ENCODE data around the gene MIA2.
"Not testable (repeated sequence)": the region's sequence is repeated elsewhere in the genome, so short reads cannot be mapped to it uniquely, and the experiment has no call there.

Gene MIA2

GRCh38 chr14:39339003-39339402, 105.3 kb downstream of the MIA2 start:
- DNase-seq (ENCODE audit: low read depth): no peak

DNA sequence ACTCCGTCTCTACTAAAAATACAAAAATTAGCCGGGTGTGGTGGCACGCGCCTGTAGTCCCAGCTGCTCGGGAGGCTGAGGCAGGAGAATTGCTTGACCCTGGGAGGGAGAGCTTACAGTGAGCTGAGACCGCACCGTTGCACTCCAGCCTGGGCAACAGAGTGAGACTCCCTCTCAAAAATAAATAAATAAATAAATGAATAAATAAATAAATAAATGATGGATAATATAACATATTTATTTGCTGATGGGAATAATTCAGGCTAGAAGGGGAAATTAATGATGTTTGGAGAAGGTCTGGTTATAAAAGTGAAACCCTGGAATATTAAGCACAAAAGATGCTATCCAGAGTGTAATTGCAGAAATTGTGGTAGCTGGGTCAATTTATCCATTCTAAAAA, 107.4 kb downstream of the MIA2 start:
- not testable (repeated sequence) for DNase-seq (ENCODE audit: low read depth)

DNA sequence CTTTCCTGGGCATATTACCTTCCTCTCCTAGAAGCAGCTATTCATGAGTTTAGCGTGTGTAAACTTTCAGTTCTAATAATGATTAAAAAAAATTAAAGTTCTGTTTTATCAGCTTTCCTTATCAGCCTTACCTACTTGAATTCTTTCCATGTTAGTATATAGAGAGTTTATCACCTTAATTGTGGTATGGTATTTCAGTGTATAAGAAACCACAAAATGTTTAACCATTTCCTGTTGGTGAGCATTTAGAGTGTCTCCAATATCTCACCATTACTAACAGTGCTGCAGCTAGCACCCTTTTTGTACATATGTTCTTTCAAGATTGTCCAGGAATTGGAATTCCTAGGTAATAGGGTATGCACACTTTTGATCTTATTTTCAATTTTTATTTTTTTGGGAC, 109.1 kb downstream of the MIA2 start:
- DNase-seq (ENCODE audit: low read depth): no peak

DNA sequence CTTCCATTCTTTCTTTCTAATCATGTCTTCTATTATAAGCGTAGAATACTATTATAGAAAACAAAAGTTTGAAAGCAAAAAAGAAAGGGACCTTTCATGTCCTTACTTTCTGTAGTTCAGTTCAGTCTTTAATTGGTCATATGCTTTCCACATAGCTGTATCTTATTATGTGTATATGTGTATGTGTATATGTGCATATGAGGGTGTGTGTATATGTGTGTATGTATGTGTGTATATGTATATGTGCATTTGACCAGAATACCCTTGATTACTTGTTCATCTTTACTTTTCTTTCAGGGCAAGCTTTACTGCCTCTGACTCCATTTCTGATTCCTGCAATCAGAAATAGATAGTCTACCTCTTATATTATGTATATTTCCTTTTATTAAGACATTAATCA, 109.9 kb downstream of the MIA2 start:
- DNase-seq (ENCODE audit: low read depth): no peak

DNA sequence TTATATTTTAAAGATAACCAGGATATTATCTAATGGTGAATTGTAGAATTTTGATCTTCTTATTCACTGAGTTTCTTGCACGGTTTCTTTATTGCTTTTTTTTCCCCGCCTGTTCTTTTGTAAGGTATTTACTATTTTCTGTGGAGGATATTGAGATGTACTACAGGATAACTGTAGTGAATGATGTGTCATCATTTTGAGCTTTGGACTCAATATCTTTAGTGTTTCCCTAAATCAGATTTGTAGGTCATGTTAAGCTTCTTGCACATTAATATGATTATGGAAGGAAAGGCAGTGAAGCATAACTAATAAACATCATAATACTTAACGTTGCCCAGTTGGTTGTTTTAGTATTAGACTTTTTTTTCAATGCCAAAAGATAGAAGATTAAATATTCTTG, 117.2 kb downstream of the MIA2 start:
- DNase-seq (ENCODE audit: low read depth): no peak

- no peak for DNase-seq (ENCODE audit: low read depth)
Observed at GRCh38 chr14:39351708-39352107, 118.0 kb downstream of the MIA2 start.

DNA sequence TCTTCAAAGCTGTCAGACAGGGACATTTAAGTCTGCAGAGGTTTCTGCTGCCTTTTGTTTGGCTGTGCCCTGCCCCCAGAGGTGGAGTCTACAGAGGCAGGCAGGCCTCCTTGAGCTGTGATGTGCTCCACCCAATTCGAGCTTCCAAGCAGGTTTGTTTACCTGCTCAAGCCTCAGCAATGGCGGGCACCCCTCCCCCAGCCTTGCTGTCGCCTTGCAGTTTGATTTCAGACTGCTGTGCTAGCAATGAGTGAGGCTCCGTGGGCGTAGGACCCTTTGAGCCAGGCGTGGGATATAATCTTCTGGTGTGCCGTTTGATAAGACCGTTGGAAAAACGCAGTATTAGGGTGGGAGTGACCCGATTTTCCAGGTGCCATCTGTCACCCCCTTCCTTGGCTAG, 125.4 kb downstream of the MIA2 start:
- not testable (repeated sequence) for DNase-seq (ENCODE audit: low read depth)

- DNase-seq (ENCODE audit: low read depth): no peak
Observed at GRCh38 chr14:39360316-39360715, 126.6 kb downstream of the MIA2 start.

DNA sequence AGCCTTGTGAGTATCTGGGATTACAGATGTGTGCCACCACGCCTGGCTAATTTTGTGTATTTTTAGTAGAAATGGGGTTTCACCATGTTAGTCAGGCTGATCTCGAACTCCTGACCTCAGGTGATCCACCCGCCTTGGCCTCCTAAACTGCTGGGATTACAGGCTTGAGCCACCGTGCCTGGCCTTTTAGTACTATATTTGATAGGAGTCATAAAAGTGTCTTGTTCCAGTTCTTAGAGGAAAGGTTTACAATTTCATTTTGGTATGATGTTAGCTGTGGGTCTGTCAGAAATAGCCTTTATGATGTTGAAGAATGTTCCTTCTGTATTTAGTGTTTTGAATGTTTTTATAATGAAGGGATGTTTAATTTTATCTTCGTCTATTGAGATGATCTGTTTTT, 127.8 kb downstream of the MIA2 start:
- DNase-seq (ENCODE audit: low read depth): not testable (repeated sequence)

DNA sequence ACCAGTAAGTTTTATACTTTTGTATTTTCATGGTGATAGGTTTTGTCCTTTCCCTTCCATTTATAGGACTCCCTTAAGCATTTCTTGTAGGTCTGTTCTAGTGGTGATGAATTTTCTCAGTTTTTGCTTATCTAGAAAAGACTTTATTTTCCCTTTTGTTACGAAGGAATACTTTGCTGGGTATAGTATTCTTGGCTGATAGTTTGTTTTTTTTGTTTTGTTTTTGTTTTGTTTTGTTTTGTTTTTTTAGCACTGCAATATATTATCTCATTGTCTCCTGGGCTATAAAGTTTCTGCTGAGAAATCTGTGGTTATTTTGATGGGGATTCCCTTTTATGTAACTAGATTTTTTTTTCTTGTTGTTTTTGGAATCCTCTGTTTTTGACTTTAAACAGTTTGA, 130.8 kb downstream of the MIA2 start:
- DNase-seq (ENCODE audit: low read depth): no peak

DNA sequence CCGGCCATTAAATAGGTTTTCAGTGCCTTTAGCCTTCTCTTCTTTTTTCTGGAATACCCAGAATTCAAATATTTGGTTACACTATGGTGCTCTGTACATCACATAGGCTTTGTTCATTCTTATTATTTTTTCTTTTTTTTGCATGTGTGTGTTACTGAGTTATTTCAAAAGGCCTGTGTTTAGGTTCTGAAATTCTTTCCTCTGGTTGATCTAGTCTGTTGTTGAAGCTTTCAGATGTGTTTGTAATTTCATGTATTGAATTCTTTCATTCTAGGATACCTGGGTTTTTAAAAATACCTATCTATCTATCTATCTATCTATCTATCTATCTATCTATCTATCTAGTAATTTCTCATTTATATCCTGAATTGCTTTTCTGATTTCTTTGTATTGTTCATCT, 131.6 kb downstream of the MIA2 start:
- no peak for DNase-seq (ENCODE audit: low read depth)

- no peak for DNase-seq (ENCODE audit: low read depth)
Observed at GRCh38 chr14:39366460-39367386, 133.0 kb downstream of the MIA2 start.

DNA sequence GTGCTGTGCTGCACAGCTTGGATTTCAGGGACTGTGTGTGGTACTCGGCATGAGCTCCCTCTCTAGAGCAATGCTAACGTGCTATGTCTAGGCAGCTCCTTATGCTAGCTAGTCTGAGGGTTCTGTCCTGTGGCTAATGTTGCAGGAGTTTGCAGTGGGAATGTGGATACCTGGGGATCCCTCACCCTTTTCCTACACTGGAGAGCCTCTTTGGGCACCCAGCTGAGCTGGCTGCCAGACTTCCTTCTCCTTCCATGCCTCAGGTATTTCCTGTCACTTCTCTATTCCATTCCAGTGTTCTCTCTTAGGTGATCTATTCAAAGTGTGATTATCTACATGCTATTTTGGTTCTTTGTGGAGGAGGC, 133.7 kb downstream of the MIA2 start:
- DNase-seq (ENCODE audit: low read depth): no peak

- DNase-seq (ENCODE audit: low read depth): no peak
Observed at GRCh38 chr14:39368261-39368959, 134.7 kb downstream of the MIA2 start.

GRCh38 chr14:39369029-39369428, 135.3 kb downstream of the MIA2 start:
- DNase-seq (ENCODE audit: low read depth): no peak

DNA sequence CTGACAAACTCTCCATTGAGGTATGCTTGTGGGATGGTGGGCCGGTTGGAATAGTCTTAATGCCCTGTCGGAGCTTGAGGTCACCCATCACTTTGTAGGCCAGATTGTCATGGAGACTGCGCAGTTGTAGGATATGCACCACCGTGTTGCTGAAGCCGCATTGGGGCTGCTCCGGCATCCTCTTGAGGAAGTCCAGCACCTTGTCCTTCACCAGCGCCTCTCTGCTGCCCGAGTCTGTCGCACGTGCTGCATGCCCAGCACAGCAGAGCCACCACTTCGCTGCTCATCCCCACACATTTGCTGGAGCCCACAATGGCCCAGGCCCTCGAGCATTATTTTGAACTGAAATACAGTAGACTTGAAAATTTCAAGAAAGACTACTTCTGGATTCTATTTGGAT, 136.7 kb downstream of the MIA2 start:
- no peak for DNase-seq (ENCODE audit: low read depth)

DNA sequence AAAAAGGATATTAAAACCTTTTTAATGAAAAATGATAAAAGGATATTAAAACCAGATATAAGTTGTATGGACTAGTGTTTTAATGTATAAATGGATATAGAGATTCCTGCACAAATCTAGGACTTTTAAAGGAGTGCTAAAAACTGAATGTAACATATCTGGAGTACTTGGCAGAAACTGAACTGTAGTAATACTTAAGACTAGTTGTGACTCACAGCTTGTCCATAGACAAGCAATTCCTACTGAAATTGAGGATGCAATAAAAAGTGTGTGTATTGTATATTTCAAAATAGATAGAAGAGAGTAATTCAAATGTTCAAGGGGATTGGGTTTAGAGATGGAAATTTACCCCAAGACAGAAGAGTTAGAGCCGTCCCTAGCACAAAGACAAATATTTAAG, 138.9 kb downstream of the MIA2 start:
- DNase-seq (ENCODE audit: low read depth): no peak

DNA sequence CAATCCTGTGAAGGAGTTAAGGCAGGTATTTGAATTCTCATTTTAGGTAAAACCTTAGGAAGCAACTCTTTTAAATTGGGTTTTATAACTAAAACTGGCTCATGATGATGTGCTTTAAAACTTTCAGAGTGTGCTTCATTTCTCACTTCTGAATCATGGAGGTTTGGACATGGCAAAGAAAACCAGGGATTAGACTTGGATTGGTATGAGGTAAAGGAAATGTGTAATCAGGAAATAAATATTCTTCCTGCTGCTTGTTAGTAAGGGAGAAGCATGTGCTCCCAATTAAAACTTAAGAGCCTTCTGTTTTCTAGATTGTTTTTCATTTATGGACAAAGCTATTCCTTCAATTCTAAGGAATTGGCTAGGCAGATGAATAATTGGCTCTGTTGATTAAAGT, 141.1 kb downstream of the MIA2 start:
- no peak for DNase-seq (ENCODE audit: low read depth)

DNA sequence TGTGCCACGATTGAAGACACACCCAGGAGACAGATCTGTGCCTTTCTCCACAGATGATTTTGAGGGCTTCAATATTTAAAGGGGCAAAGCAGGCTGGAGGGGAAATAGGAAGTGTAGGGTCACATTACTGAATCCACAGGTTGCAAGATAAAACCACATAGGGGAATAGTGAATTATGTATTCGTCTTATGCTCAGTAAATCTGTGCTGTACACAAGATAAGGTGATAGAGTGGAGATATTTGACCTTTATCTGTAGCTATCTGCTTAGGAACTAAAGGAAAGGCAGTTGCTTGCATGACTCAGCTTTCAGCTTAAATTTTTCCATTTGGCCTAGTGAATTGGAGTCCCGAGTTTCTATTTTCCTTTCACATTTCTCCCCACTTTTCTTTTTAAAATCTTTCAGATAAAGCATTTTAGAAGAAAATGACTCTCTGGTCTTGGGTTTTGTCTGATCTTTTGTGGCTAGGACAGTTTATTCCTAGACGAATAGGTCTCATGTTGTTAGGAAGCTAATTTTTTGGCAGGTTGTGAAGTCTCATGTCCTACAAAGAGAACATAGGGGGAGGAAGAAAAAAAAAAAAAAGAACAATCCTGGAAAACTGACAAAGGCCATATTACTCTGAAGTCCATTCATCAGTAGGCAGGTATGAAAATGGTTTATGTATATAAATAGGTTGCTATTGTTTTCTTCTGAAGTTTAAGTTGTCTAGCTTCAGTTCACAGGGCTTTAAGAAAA, 143.1 kb downstream of the MIA2 start:
- no peak for DNase-seq (ENCODE audit: low read depth)

GRCh38 chr14:39381366-39381765, 147.7 kb downstream of the MIA2 start:
- DNase-seq (ENCODE audit: low read depth): no peak

- no peak for DNase-seq (ENCODE audit: low read depth)
Observed at GRCh38 chr14:39382463-39382862, 148.7 kb downstream of the MIA2 start.

- no peak for DNase-seq (ENCODE audit: low read depth)
Observed at GRCh38 chr14:39383026-39383660, 149.4 kb downstream of the MIA2 start.
